Measurements from ENCODE around the gene HTR1D. TPM values are rescaled to one million over a fixed set of nuclear protein-coding genes. Genes with fewer than 3 reads are reported as not detected.
A peak's percentile ranks its signal among the peaks of the same experiment; 100 is the strongest.
"Not testable (repeated sequence)": the region's sequence is repeated elsewhere in the genome, so short reads cannot be mapped to it uniquely, and the experiment has no call there.

Gene HTR1D
- total RNA-seq, 1 donor from 2014 or later = not detected

- no peak for TF ChIP-seq CTCF (conservative IDR thresholded peaks at IDR 0.05)
- Mint-ChIP-seq H3K4me1 (peaks cover 5% of the 10 kb centered on the region), H3K27me3 (ENCODE audit: low read depth) (peaks cover 7% of the 10 kb centered on the region), H3K9me3 (no peaks in the 10 kb centered on the region), H3K27ac (ENCODE audit: unreplicated experiment) (no peak overlapping the region), H3K36me3 (ENCODE audit: low read depth) (no peaks in the 10 kb centered on the region), H3K4me3 (no peak overlapping the region)
- DNase-seq (ENCODE audit: low read depth, low spot score) = no peak
Observed at GRCh38 chr1:23194119-23194984, 22.9 kb downstream of the HTR1D start.

DNA sequence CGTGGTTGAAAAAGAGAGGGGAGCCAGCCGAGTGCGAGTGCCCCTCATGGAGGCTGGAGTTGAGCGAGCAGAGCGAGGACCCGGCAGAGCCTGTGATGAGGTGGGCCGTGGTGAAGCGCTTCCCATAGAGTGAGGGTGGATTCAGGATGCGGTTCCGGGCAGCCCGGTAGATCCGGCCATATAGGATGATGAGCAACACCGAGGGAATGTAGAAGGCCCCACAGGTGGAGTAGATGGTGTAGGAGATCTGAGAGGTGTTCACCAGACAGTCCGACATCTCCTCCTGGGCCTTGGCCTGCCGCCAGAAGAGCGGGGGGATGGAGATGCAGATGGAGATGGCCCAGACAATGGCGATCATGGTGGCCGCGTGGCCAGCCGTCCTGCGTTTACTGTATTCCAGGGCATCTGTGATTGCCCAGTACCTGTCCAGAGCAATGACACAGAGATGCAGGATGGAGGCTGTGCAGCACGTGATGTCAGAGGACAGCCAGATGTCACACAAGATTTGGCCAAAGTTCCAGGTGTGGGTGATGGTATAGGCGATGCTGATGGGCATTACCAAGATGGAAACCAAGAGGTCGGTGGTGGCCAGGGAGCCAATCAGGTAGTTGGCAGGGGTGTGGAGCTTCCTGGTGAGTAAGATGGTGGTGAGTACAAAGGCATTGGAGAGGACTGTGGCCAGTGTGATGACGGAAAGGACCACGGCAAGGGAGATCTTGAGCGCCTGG lies 23.7 kb downstream of the HTR1D start:
- H3K27ac Mint-ChIP-seq (ENCODE audit: unreplicated experiment) = peak overlapping the region; percentile 75
- peaks cover 7% of the 10 kb centered on the region for H3K27me3 Mint-ChIP-seq (ENCODE audit: low read depth)
- H3K9me3 Mint-ChIP-seq = no peaks in the 10 kb centered on the region
- no peak overlapping the region for H3K4me3 Mint-ChIP-seq
- H3K4me1 Mint-ChIP-seq = peaks cover 5% of the 10 kb centered on the region
- DNase-seq (ENCODE audit: low read depth, low spot score) = no peak
- no peaks in the 10 kb centered on the region for H3K36me3 Mint-ChIP-seq (ENCODE audit: low read depth)
- TF ChIP-seq CTCF (conservative IDR thresholded peaks at IDR 0.05) = no peak

DNA sequence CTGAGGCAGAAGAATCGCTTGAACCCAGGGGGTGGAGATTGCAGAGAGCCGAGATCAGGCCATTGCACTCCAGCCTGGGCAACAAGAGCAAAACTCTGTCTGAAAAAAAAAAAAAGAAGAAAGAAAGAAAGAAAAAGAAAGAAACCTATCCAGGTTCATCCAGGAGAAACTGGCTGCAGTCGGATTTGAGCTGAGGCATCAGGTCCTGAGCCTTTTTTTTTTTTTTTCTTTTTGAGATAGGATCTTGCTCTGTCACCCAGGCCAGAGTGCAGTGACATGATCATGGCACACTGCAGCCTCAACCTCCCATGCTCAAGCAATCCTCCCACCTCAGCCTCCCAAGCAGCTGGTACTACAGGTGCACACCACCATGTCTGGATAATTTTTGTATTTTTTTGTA lies 26.1 kb downstream of the HTR1D start:
- Mint-ChIP-seq H3K4me3 (no peak overlapping the region), H3K27ac (ENCODE audit: unreplicated experiment) (no peak overlapping the region), H3K27me3 (ENCODE audit: low read depth) (peaks cover 7% of the 10 kb centered on the region), H3K36me3 (ENCODE audit: low read depth) (no peaks in the 10 kb centered on the region), H3K9me3 (no peaks in the 10 kb centered on the region), H3K4me1 (peaks cover 5% of the 10 kb centered on the region)
- no peak for TF ChIP-seq CTCF (conservative IDR thresholded peaks at IDR 0.05)
- DNase-seq (ENCODE audit: low read depth, low spot score) = no peak

DNA sequence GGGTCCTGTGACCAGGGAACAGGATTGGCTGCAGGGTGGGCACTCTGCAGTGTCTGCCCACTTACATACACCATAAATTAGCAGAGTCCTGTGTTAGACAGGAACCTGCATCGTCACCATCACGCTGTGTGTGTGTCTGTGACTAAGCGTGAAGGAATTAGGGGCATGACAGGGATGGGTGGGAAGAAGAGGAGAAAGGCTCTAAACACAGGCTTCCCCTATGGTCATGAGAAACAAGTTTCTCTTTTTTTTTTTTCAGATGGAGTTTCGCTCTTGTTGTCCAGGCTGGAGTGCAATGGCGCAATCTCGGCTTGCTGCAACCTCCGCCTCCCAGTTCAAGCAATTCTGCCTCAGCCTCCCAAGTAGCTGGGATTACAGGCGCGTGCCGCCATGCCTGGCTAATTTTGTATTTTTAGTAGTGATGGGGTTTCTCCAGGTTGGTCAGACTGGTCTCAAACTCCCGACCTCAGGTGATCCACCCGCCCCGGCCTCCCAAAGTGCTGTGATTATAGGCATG lies 28.3 kb downstream of the HTR1D start:
- not testable (repeated sequence) for DNase-seq (ENCODE audit: low read depth, low spot score); H3K4me1 Mint-ChIP-seq; H3K9me3 Mint-ChIP-seq; H3K27ac Mint-ChIP-seq (ENCODE audit: unreplicated experiment); H3K36me3 Mint-ChIP-seq (ENCODE audit: low read depth); H3K4me3 Mint-ChIP-seq
- H3K27me3 Mint-ChIP-seq (ENCODE audit: low read depth) = peaks cover 12% of the 10 kb centered on the region

- no peaks in the 10 kb centered on the region for H3K4me1 Mint-ChIP-seq
- H3K4me3 Mint-ChIP-seq = no peak overlapping the region
- no peak overlapping the region for H3K27ac Mint-ChIP-seq (ENCODE audit: unreplicated experiment)
- TF ChIP-seq CTCF (conservative IDR thresholded peaks at IDR 0.05) = no peak
- peaks cover 15% of the 10 kb centered on the region for H3K27me3 Mint-ChIP-seq (ENCODE audit: low read depth)
- H3K36me3 Mint-ChIP-seq (ENCODE audit: low read depth) = no peaks in the 10 kb centered on the region
- DNase-seq (ENCODE audit: low read depth, low spot score) = no peak
- H3K9me3 Mint-ChIP-seq = no peaks in the 10 kb centered on the region
Observed at GRCh38 chr1:23188434-23188884, 28.8 kb downstream of the HTR1D start.
